Body of pancreas (tissue), 4 donors: ENCODE measurements around the gene FUT9.

ENCODE experiments used
- POLR2A ChIP-seq, 3 donors: fragments of 450-650 bp; IDR thresholded peaks; one replicate each; pipeline ENCODE4 v1.6.1; 2016; ENCODE audit warnings: antibody characterized with exemption in 3 of 3, mild to moderate bottlenecking in 2 of 3
- TF ChIP-seq, protein P1 (sequence below), 7 experiments: fragments of 450-650 bp in 4 of 7; fragments of 200-600 bp in 3 of 7; sonication (generic) in 3 of 7; IDR thresholded peaks; one replicate each; pipeline ENCODE4 v1.5.1; 2016 to 2019; ENCODE audit warnings: antibody characterized with exemption in 7 of 7

DNA sequence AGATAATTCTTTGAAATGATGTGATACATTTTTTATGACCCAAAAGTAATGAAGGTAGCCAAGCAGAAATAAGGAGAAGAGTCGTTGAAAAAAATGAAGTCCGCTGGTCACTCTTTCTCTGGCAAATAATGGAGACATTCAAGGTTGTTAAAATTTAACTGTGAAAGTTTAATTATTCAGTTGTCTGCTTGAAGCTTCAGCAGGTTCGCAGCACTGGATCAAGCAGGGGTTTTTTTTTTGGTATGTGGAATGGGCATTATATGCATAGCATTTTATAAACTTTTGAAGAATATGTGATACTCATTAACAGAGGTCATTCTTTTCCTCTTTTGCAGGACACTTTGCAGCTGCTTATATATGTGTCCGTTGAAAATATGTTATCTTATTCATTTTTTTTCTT, 21.6 kb upstream of the FUT9 start:
- no peak for TF ChIP-seq POLR2A (IDR thresholded peaks at IDR 0.05)
- TF ChIP-seq, protein P1, sequence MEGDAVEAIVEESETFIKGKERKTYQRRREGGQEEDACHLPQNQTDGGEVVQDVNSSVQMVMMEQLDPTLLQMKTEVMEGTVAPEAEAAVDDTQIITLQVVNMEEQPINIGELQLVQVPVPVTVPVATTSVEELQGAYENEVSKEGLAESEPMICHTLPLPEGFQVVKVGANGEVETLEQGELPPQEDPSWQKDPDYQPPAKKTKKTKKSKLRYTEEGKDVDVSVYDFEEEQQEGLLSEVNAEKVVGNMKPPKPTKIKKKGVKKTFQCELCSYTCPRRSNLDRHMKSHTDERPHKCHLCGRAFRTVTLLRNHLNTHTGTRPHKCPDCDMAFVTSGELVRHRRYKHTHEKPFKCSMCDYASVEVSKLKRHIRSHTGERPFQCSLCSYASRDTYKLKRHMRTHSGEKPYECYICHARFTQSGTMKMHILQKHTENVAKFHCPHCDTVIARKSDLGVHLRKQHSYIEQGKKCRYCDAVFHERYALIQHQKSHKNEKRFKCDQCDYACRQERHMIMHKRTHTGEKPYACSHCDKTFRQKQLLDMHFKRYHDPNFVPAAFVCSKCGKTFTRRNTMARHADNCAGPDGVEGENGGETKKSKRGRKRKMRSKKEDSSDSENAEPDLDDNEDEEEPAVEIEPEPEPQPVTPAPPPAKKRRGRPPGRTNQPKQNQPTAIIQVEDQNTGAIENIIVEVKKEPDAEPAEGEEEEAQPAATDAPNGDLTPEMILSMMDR (IDR thresholded peaks at IDR 0.05), result no peak
